ENCODE data around the gene KRT72. TPM values are rescaled to one million over a fixed set of nuclear protein-coding genes. Genes with fewer than 3 reads are reported as not detected.

Gene KRT72
- polyA plus RNA-seq, 1 donor (not counting 4 experiments of a cell fraction or from before 2014, with no cell fraction given), result not detected

DNA sequence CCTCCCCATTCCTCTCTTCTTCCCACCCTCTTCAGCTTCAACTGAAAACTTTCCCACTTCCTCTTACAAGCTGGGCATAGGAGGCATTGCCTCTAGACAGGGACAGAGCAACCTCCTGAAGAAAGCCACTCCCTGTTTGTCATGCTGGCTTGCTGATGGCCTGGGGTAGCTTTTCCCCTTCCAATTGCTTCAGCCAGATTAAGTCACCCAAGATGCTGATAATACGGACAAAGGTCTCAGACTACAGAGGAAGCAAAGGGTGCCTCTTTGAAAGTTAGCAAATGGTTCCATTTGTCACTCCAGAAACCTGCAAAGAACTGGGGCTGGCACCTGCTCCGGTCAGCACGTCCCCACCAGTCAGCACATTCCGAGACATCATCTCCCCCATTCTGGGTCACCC, 44.7 kb upstream of the KRT72 start:
- Histone ChIP-seq H3K9me1 (ENCODE audit: control insufficient read depth, extremely low read depth, insufficient read depth, low read length) (no peaks in the 10 kb centered on the region), H3K9ac (ENCODE audit: control insufficient read depth, extremely low read depth, insufficient read depth, low read length) (no peak overlapping the region), H3K36me3 (ENCODE audit: control insufficient read depth in 2 of 2, extremely low read depth in 1 of 2, insufficient read depth in 2 of 2, low read length in 2 of 2) (no peaks in the 10 kb centered on the region), H3K27ac (ENCODE audit: control insufficient read depth, insufficient read depth, low read length) (no peak overlapping the region), H4K20me1 (ENCODE audit: control insufficient read depth, extremely low read depth, insufficient read depth, low read length) (no peaks in the 10 kb centered on the region), H3K4me2 (ENCODE audit: control insufficient read depth, extremely low read depth, insufficient read depth, low read depth, low read length) (no peak overlapping the region), H3K9me3 (ENCODE audit: control insufficient read depth, low read depth, low read length) (no peaks in the 10 kb centered on the region), H3K4me3 (ENCODE audit: control insufficient read depth in 2 of 3, extremely low read depth in 1 of 3, insufficient read depth in 2 of 3, low read depth in 1 of 3, low read length in 3 of 3) (no peak overlapping the region), H2AFZ (ENCODE audit: control insufficient read depth, low read length) (no peak overlapping the region), H3K27me3 (ENCODE audit: control insufficient read depth, extremely low read depth, insufficient read depth, low read length) (peaks cover 14% of the 10 kb centered on the region), H3K79me2 (ENCODE audit: control insufficient read depth, insufficient read depth, low read length) (no peaks in the 10 kb centered on the region), H3K4me1 (ENCODE audit: control insufficient read depth, extremely low read depth, insufficient read depth, low read length) (peaks cover 4% of the 10 kb centered on the region)
- dilution Hi-C loops (cut with MboI; ENCODE audit: extremely low pct_ligation_motif_present, low sequenced_read_pairs), result no loop called here
- no peak for TF ChIP-seq EZH2 (IDR thresholded peaks at IDR 0.05; ENCODE audit: low read length)
- TF ChIP-seq, protein P1, sequence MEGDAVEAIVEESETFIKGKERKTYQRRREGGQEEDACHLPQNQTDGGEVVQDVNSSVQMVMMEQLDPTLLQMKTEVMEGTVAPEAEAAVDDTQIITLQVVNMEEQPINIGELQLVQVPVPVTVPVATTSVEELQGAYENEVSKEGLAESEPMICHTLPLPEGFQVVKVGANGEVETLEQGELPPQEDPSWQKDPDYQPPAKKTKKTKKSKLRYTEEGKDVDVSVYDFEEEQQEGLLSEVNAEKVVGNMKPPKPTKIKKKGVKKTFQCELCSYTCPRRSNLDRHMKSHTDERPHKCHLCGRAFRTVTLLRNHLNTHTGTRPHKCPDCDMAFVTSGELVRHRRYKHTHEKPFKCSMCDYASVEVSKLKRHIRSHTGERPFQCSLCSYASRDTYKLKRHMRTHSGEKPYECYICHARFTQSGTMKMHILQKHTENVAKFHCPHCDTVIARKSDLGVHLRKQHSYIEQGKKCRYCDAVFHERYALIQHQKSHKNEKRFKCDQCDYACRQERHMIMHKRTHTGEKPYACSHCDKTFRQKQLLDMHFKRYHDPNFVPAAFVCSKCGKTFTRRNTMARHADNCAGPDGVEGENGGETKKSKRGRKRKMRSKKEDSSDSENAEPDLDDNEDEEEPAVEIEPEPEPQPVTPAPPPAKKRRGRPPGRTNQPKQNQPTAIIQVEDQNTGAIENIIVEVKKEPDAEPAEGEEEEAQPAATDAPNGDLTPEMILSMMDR (optimal IDR thresholded peaks at IDR 0.05 in 1 of 3, IDR thresholded peaks at IDR 0.05 in 1 of 3, conservative IDR thresholded peaks at IDR 0.05 in 1 of 3; ENCODE audit: extremely low read depth in 1 of 3, insufficient read depth in 2 of 3, low read length in 3 of 3), result no peak
- FAIRE-seq (no peak), DNase-seq (ENCODE audit: low read depth, low spot score) (no peak)

DNA sequence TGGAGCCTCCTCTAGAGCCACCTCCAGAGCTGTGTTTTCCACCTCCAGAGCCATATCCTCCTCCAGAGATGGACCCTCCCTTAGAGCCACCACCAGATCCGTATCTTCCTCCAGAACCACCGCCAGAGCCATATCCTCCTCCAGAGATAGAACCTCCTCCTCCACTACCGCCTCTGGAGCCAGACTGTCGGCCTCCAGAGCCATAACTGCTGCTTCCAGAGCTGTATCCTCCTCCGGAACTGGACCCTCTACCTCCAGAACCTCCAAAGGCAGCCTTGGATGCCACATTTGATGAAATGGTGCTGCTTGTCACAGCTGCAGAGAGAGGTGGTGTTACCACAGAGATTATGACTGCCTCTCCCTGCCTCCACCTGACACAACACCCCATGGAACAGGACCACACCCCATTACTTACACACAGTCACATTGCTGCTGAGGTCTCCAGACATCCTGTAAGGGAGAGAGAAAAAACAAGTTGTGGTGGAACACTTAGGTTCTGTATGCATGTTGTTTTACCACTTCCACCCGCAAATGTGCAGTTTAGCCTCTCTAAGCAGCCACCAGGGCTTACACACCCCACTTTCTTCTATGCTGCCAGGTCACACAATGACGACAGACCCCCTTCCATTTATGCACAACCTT, 44.0 kb upstream of the KRT72 start:
- Histone ChIP-seq H3K4me3 (ENCODE audit: control insufficient read depth in 2 of 3, extremely low read depth in 1 of 3, insufficient read depth in 2 of 3, low read depth in 1 of 3, low read length in 3 of 3) (no peak overlapping the region), H3K4me1 (ENCODE audit: control insufficient read depth, extremely low read depth, insufficient read depth, low read length) (no peaks in the 10 kb centered on the region), H3K27ac (ENCODE audit: control insufficient read depth, insufficient read depth, low read length) (no peak overlapping the region), H2AFZ (ENCODE audit: control insufficient read depth, low read length) (no peak overlapping the region), H4K20me1 (ENCODE audit: control insufficient read depth, extremely low read depth, insufficient read depth, low read length) (no peaks in the 10 kb centered on the region), H3K27me3 (ENCODE audit: control insufficient read depth, extremely low read depth, insufficient read depth, low read length) (peaks cover 12% of the 10 kb centered on the region), H3K4me2 (ENCODE audit: control insufficient read depth, extremely low read depth, insufficient read depth, low read depth, low read length) (no peak overlapping the region), H3K79me2 (ENCODE audit: control insufficient read depth, insufficient read depth, low read length) (no peaks in the 10 kb centered on the region), H3K36me3 (ENCODE audit: control insufficient read depth in 2 of 2, extremely low read depth in 1 of 2, insufficient read depth in 2 of 2, low read length in 2 of 2) (no peaks in the 10 kb centered on the region), H3K9ac (ENCODE audit: control insufficient read depth, extremely low read depth, insufficient read depth, low read length) (no peak overlapping the region), H3K9me1 (ENCODE audit: control insufficient read depth, extremely low read depth, insufficient read depth, low read length) (no peaks in the 10 kb centered on the region), H3K9me3 (ENCODE audit: control insufficient read depth, low read depth, low read length) (no peaks in the 10 kb centered on the region)
- FAIRE-seq (no peak), DNase-seq (ENCODE audit: low read depth, low spot score) (no peak)
- TF ChIP-seq EZH2 (IDR thresholded peaks at IDR 0.05; ENCODE audit: low read length), result no peak
- TF ChIP-seq, protein P1 (optimal IDR thresholded peaks at IDR 0.05 in 1 of 3, IDR thresholded peaks at IDR 0.05 in 1 of 3, conservative IDR thresholded peaks at IDR 0.05 in 1 of 3; ENCODE audit: extremely low read depth in 1 of 3, insufficient read depth in 2 of 3, low read length in 3 of 3), result no peak
- dilution Hi-C loops (cut with MboI; ENCODE audit: extremely low pct_ligation_motif_present, low sequenced_read_pairs), result no loop called here

Data from keratinocyte (primary cell).